Stimulated activated CD4-positive, alpha-beta T cell treated with anti-CD3 and anti-CD28 coated beads, Interleukin-2, amount 100 ng/mL, for 4 hours (primary cell): ENCODE data around the gene MYOM3.
"Not testable (repeated sequence)": the region's sequence is repeated elsewhere in the genome, so short reads cannot be mapped to it uniquely, and the experiment has no call there.

Experiments
- DNase-seq: peaks from one replicate; pipeline ENCODE4 v3.0.0-alpha.2; 2020; ENCODE audit warnings: low read depth

MYOM3 gene

DNA sequence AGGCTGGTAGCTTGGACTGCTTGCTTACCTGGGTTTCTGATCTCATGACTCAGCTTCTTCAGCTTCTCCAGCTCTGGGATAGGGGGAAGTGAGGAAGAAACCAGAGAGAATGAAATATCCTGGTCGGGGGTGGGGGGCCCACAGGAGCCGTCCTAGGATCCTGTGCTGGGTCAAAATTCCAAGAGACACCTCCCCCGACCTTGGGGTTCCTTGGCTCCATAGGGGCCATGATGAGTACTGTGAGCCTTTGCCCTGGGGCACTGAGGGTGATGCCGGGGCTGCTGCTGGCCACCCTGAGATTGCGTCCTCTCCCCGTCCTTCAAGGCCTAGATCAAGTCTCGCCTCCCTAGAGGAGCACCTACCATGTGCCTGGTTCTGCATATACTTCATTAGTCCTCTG, 40.0 kb downstream of the MYOM3 start:
- DNase-seq, result no peak

DNA sequence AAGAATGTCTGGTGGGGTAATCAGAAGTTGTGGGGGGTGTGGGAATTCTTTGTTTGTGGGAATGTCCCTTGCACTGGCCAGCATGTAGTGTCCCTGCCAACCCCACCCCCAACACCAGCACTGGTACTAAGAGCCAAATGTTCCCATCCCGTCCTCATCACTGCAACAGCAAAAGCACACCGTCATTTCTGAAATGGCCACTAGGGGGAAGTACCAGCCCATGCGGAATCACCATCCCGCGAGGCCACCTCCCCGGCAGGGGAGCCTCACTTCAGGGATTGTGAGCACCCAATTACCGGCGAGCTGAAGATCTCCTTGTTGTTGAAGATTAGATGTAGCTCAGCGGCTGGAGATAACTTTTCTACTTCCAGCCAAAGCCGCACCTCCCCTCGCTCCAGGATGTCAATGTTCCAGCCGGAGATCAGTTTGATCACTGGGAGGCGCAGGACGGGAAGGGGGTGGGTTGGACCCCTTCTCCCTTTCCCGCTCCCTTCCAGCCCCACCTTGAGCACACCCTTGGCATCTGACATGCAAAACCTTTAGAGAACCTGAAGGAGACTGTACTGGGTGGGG, 41.0 kb downstream of the MYOM3 start:
- DNase-seq, result peak; percentile 67

DNA sequence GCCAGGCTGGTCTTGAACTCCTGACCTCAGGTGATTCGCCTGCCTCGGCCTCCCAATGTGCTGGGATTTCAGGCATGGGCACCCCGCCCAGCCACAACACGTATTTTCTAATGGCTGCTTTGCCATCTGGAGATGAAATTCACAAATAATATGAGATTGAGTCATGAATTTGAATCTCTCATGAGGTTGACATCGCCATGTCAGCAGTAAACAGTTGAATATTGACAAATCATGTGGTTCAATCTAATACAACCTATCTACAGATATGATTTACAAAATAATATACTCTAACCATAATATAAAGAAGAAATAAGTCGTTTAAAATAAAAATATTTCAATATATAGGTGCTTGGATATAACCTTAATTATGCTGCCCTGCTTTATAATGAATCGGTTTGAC, 42.1 kb downstream of the MYOM3 start:
- no peak for DNase-seq

DNA sequence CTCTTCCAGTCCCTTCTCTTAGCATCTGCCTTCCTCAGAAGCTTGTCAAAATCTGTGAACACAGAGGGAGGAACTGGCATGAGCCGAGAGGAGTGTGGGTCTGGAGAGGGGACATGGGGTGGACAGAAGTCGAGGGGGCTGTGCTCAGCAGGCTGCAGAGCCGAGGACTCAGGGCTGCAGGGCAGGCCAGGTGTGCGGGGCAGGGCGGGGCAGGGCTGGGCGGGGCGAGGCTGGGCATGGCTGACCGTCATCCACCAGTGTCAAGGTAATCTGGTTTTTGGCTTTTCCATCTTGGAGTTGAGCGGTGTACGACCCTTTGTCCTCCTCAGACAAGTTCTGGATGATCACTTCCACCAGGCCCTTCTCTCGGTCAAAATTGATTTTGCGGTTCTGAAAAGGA, 44.0 kb downstream of the MYOM3 start:
- no peak for DNase-seq

DNA sequence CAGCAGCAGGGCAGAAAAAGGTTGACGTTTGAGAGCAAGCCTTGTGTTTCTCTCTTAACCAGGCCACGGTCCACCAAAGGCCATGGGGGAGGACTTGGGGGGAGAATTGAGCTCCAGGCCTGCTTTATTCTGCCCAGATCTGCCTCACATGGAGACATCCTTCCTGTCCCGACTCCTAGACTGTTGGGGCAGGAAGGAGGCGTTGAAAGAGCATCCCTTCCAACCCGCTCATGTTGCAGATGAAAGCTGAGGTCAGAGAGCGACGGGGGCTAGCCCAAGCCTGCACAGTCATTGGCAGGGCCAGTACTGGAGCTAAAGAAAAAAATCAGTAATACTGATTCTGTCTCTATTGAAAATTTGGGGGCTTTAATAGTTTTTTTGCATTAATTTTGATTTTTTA, 46.6 kb downstream of the MYOM3 start:
- DNase-seq, result no peak

DNA sequence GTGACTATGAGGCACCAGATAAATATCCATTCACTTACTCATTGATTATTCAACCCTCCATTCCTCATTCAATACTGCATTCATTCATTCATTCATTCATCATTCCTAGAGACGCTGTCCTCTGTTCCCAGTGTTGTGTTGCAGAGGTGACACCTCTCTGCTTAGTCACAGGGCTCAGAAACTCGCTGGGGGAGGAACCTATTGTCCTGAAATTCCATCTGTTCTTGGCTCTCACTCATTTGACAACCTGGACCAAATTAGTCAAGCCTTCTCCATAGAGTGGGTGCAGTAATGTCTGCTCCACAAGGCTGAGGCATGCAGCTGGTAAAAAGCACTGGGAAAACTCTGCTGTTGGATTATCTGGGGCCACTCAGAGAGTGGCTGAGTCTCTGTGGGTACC, 49.7 kb downstream of the MYOM3 start:
- no peak for DNase-seq

DNA sequence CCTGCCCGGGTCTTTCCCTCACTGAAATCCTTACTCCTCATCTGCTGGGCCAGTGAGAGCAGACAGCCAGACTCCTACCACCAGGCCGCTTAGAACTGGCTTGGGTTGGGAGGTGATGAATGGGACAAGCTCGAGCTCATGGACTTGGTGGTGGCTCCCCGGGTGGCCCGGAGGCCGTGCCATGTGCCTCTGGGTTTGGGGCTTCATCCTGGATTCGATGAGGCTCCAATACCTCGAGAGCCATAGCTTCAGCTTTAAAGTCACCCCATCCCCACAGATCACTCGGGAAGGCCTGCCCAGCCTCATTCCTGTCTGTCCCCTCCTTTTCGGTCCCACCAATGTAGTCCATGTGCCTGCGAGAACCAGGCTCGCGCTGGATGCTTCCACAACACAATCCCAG, 51.5 kb downstream of the MYOM3 start:
- DNase-seq, result no peak

DNA sequence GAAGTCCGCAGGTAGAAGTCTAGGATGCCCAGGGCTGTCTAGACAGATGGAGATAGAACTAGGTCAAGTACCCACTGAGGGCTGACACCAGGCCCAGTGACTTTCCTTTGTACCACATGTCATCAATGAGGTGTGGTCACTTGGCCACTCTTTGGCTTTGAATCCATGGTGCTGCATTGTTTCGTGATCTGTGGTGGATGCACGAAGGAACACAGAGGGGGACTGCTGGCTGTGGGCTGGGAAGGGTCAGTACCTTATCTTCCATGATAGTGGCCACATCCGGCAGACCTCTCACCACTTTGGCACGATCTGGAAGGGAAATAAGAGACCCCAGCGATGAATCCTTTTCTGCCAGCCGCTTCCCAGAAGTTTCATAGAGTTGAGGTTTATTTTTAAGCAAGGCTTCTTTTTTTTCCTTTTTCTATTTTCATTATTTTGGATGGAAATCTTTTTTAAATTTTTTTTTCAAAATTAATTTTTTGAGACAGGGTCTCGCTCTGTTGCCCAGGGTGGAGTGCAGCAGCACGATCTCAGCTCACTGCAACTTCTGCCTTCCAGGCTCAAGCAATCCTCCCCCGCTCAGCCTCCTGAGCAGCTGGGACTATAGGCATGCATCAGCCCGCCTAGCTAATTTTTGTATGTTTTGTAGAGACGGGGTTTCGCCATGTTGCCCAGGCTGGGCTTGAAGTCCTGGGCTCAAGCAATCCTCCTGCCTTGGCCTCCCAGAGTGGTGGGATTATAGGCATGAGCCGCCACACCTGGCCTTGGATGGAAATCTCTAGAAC, 53.1 kb downstream of the MYOM3 start:
- no peak for DNase-seq

DNA sequence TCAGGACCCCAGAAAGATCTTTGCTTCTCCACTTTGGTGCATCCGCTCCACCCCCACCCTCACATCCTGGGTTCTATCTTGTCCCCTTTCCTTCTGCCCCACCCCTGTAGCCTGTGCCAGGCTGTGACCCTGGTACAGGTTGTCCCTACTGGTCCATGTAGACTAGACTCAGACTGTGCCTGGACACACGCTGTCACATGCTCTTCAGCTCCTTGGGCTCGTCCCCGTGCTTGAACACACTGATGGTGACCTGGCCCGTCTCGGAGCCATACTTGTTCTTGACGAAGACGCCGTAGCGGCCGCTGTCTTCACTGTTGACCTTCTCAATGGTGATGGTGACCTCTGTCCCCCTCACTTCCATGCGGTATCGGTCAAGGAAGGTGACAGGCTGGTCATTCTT, 54.8 kb downstream of the MYOM3 start:
- DNase-seq, result no peak

DNA sequence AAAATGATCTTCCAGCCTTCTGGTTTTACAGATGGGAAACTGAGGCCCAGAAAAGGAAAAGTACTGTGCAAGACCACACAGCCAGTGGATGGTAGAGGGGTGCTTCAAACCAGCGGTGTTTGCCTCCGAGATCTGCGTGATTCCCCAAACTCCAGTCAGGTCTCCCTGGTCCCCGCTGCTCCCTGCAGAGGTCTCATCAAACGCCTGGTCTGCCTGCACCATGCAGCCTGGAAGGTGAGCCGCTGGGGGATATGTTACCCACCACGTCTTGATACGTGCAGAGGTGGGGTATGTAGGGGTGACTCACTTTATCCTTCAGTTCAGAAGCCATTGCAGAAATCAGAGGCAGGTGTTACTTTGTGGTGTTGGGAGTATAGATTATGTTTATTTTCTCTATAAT, 56.3 kb downstream of the MYOM3 start:
- DNase-seq, result no peak

DNA sequence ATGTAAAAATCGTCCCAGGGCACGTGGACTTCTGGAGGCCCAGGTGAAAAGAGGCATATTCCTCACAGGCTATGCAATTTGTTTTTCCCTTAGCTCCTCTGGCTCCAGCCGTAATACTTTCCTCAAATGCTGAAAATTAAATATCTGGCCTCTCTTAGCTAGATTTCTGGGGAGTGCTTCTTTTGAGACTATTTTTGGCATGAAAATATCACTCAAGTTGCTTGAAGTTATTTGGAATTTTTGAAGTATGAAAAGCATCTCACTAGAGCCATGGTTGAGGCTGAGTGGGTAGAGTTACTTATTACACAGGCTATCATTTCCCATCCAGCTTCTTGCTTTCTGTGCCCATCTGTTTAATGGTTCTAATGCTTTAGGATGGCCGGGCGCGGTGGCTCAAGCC, 59.7 kb downstream of the MYOM3 start:
- DNase-seq, result no peak

DNA sequence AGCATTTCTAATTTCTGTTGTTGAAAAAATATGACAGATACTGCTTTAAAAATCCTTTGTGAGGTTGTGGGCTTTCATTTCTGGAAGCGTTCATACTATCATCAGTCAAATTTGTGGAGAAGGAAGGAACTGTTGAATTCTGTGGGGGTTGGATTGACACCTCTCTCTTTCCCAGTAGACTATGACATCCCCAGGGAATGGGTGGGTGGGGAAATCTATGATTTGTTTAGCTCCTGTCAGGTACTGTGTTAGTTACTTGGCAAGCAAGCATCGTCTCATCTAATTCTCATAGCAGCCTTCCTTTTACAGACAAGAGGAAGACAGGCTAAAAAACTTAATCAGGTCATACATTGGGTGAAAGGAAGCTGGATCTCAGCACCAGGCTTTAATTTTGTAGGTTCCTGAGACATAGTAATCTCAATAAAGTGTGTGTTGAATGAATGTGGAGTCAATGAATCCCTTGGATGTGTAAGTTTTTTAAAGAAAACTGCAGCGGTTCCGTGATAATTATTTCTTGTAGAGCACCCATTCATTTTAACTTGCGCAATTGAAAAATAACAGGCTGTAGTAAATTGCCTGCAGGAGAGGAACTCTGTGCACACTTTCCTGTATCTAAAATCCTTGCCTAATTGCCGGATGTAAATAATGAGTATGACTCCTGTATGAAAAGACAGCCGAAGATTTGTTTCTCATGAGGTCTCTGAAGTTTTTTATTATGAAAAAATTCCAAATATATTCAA, 60.6 kb downstream of the MYOM3 start:
- no peak for DNase-seq

DNA sequence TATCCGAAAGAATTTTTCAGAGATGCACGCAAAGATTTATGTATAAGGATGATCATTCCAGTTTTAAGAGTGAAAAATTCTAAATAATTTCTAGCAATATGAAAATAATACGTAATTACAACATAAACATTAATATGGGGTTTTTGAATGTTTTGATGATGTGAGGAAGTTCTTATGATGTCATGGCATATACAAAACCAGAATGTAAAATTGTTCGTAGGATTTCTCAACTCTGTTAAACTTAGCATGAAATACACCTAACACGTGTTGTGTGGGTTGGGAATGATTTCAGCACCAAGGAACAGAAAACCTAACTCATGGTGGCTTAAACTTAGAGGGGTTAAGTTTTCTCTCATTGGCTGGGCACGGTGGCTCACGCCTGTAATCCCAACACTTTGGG, 62.2 kb downstream of the MYOM3 start:
- no peak for DNase-seq

DNA sequence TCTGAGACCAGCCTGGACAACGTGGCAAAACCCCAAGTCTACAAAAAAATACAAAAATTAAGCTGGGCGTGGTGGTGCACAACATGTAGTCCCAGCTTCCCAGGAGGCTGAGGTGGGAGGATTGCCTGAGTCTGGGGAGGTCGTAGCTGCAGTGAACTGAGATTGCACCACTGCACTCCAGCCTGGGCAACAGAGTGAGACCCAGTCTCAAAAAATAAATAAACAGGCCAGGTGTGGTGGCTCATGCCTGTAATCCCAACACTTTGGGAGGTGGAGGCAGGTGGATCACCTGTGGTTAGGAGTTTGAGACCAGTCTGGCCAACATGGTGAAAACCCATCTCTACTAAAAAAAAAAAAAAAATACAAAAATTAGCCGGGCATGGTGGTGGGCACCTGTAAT, 63.0 kb downstream of the MYOM3 start:
- DNase-seq, result not testable (repeated sequence)

DNA sequence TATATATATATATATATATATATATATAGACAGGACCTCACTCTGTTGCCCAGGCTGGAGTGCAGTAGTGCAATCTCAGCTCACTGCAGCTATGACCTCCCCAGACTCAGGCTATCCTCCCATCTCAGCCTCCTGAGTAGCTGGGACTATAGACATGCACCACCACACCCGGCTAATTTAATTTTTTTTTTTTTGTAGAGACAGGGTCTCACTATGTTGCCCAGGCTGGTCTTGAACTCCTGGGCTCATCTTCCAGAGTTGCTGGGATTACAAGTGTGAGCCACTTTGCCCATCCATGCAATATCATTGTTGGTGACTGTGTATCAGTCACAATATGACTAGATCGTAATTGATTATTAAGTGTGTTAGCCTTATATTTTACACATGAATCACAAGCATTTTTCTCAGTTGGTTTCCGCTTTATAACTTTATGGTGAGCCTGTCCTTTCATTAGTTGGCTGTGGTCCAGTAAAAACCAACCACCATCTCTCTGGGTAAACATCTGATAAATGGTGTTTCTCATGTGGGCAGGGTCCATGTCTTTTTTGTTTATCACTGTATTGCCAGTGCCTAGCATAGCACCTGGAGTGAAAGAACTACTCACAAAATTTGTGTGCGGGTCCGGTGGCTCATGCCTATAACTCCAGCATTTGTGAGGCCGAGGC, 63.6 kb downstream of the MYOM3 start:
- DNase-seq, result no peak

DNA sequence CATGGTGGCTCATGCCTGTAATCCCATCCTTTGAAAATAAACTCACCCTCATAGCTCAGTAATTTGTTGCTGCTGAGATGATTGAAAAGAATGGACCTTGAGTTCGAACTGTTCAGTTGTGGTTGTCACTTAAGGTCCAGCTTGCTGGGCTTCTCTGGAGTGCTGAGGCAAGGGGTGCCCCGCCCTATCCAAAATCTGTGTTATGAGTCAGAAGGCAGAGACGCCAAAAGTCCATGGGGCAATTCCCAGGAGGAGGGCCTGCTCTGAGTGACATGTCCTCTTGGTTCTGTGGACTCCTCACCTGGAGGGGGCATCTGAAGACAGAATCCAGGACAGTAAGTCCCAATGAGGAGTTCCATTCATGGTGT, 64.8 kb downstream of the MYOM3 start:
- DNase-seq, result no peak

DNA sequence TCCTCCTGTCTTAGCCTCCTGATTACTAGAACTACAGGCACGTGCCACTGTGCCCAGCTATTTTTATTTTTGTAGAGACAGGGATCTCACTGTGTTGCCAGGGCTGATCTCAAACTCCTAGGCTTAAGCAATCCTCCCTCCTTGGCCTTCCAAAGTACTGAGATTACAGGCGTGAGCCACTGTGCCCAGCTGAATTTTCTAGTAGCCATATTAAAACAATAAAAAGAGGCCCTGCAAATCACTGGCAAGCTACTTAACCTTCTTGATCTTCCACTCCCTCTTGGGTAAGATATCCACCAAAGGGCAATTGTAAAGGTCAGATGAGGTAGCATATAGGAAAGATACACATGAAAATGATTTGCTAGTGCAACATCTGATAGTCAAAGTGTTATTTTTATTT, 66.2 kb downstream of the MYOM3 start:
- no peak for DNase-seq

DNA sequence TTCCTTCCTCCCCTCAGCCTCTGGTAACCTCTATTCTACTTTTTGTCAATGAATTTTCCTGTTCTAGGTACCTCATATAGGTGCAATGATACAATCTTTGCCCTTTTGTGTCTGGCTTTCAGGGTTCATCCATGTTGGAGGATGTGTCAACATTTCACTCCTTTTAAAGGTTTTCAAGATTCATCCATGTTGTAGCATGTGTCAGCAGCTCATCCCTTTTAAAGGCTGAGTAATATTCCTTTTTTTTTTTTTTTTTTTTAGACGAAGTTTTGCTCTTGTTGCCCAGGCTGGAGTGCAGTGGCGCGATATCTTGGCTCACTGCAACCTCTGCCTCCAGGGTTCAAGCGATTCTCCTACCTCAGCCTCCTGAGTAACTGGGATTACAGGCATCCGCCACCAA, 67.3 kb downstream of the MYOM3 start:
- DNase-seq, result not testable (repeated sequence)

DNA sequence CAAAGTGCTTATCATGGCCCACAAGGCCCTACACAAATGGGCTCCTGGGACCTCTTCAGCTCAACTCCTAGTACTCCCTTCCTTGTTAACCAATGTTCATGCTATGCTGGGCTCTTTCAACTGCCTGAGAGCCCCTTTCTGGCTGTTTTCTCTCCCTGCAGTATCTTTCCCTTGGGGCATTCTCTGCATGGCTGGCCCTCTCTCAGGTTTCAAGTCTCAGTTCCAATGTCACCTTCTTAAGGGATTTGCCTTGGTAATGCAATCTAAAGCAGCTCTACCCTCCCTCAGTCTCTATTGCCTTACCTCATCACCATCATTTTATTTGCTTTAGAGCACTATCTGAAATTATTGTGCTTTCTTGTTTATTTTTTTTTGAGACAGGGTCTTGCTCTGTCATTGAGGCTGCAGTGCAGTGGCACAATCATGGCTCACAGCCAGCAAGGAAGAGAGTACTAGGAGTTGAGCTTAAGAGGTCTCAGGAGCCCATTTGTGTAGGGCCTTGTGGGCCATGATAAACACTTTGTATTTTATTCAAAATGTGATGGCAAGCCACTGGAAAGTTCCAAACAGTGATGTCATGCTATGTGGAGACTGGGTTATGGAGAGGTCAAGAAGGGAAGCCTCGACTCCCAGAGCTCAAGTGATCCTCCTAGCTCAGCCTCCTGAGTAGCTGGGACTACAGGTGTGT, 68.4 kb downstream of the MYOM3 start:
- DNase-seq, result no peak

DNA sequence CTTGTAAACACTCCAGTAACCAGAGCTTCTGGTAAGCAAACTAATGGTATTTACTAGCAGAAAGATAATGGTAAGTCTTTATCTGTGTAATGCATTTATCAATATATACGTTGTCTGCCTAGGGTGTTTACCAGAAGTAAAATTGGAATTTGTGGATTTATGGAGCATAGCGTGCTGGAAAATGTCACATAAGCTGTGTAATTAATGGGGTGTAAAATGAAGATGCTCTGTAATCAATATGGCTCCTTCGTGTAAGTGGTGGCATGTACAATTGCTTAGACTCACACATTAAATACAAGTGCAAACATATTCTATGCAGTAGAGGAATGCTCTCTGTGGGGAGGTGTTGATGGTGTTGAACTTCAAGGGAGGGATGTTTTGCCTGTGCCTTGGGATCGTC, 69.6 kb downstream of the MYOM3 start:
- no peak for DNase-seq

DNA sequence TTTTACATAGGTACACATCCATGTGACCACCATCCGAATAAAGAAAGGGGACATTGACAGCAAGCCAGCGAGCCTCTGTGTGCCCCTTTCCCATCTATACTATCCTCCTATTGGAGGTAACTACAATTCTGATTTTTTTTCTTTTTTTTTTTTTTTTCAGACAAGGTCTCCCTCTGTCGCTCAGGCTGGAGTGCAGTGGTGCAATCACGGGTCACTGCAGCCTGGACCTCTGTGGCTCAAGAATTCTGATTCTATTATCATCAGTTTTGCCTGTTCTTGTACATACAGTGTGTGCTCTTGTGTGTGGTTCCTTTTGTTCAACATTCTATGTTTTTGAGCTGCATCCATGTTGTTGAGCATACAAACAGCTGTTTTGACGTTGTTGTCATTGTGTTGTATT, 75.8 kb downstream of the MYOM3 start:
- no peak for DNase-seq

DNA sequence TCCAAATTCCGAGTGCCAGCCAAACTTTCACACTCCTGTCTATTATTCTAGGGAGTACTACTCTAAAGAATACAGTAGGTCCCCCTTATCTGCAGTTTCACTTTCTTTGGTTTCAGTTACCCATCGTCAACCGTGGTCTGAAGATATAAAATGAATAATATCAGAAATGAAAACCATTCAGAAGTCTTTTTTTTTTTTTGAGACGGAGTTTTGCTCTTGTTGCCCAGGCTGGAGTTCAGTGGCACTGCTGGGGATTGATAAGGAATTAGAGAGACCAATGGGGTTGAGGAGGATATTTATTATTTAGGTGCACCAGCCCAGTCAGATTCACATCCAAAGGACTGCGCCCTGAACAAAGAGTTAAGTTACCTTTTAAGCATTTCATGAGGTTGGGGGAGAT, 79.0 kb downstream of the MYOM3 start:
- no peak for DNase-seq
